DND-41 (cell line): ENCODE results near the gene ASXL1.
"Not testable (repeated sequence)": the region's sequence is repeated elsewhere in the genome, so short reads cannot be mapped to it uniquely, and the experiment has no call there.

Experiments
- ATAC-seq: fragments of 200-7000 bp; cut with Tn5 transposase; 3 replicates; pipeline ENCODE4 v1.9.1; 2021; ENCODE audit warnings: low read depth; ENCODE audit not compliant: insufficient read depth
- DNase-seq: peaks from one replicate; pipeline ENCODE4 v3.0.0-alpha.2; 2020
- H2AFZ ChIP-seq: 2 replicates; pipeline ENCODE4 v1.6.0; 2012; ENCODE audit warnings: low read depth, low read length
- H3K27ac ChIP-seq: 2 replicates; pipeline ENCODE4 v1.5.1; 2012; ENCODE audit warnings: low read length, inconsistent platforms
- H3K27me3 ChIP-seq: fragments of 200-600 bp; sonication (generic); 2 replicates; pipeline ENCODE4 v1.6.0; 2012; ENCODE audit warnings: low read length, mild to moderate bottlenecking, inconsistent platforms; ENCODE audit not compliant: insufficient read depth, poor library complexity
- H3K36me3 ChIP-seq: 2 replicates; pipeline ENCODE4 v1.5.1; 2012; ENCODE audit warnings: low read length, inconsistent platforms; ENCODE audit not compliant: insufficient read depth
- H3K4me1 ChIP-seq: 2 replicates; pipeline ENCODE4 v1.5.1; 2012; ENCODE audit warnings: mild to moderate bottlenecking, low read length; ENCODE audit not compliant: insufficient read depth
- H3K4me2 ChIP-seq: 2 replicates; pipeline ENCODE4 v1.6.0; 2012; ENCODE audit warnings: mild to moderate bottlenecking, moderate library complexity, low read length, inconsistent platforms; ENCODE audit not compliant: insufficient read depth
- H3K4me3 ChIP-seq, 2 experiments: fragments of 200-600 bp in 1 of 2; shearing (Covaris generic) in 1 of 2; 2 replicates each; pipeline ENCODE4 v1.5.1; 2012 to 2016; ENCODE audit warnings: inconsistent platforms in 2 of 2, low read length in 2 of 2, mild to moderate bottlenecking in 2 of 2, low read depth in 1 of 2, moderate library complexity in 1 of 2
- H3K79me2 ChIP-seq: 2 replicates; pipeline ENCODE4 v1.6.0; 2012; ENCODE audit warnings: low read length, inconsistent platforms; ENCODE audit not compliant: insufficient read depth
- H3K9ac ChIP-seq: 2 replicates; pipeline ENCODE4 v1.6.0; 2012; ENCODE audit warnings: low read depth, mild to moderate bottlenecking, inconsistent platforms, low read length, moderate library complexity
- H3K9me3 ChIP-seq: 2 replicates; pipeline ENCODE4 v1.5.1; 2012; ENCODE audit warnings: low read length, moderate library complexity, mild to moderate bottlenecking, inconsistent platforms; ENCODE audit not compliant: insufficient read depth, severe bottlenecking
- H4K20me1 ChIP-seq: 2 replicates; pipeline ENCODE4 v1.6.0; 2012; ENCODE audit warnings: low read length; ENCODE audit not compliant: insufficient read depth
- CTCF ChIP-seq: IDR thresholded peaks from 2 replicates; pipeline ENCODE4 v1.5.1; 2012; ENCODE audit warnings: borderline replicate concordance, low read length, moderate library complexity, mild to moderate bottlenecking; ENCODE audit not compliant: poor library complexity, severe bottlenecking; ENCODE audit errors: extremely low read depth
- EZH2 ChIP-seq: IDR thresholded peaks from 3 replicates; pipeline ENCODE4 v1.6.1; 2012; ENCODE audit warnings: borderline replicate concordance, low read depth, mild to moderate bottlenecking, moderate library complexity, low read length, inconsistent platforms; ENCODE audit not compliant: severe bottlenecking

The ASXL1 gene

GRCh38 chr20:32320305-32320704 is 37.8 kb upstream of the ASXL1 start:
- TF ChIP-seq EZH2 (no peak), CTCF (no peak)
- DNase-seq (no peak), ATAC-seq (no peak)
- Histone ChIP-seq H3K79me2 (no peaks in the 10 kb centered on the region), H3K27ac (no peak overlapping the region), H3K9me3 (no peaks in the 10 kb centered on the region), H4K20me1 (no peaks in the 10 kb centered on the region), H2AFZ (no peak overlapping the region), H3K4me3 (no peak overlapping the region), H3K4me2 (no peak overlapping the region), H3K27me3 (no peaks in the 10 kb centered on the region), H3K9ac (no peak overlapping the region), H3K4me1 (no peaks in the 10 kb centered on the region), H3K36me3 (peaks cover 39% of the 10 kb centered on the region; the same call in 1 of the 2 replicates)

- no peak overlapping the region for H3K27ac ChIP-seq
- H3K27me3 ChIP-seq, result no peaks in the 10 kb centered on the region
- no peaks in the 10 kb centered on the region for H3K4me1 ChIP-seq
- TF ChIP-seq EZH2, result no peak
- no peak for TF ChIP-seq CTCF
- H3K4me3 ChIP-seq, result no peak overlapping the region
- H2AFZ ChIP-seq, result no peak overlapping the region
- H3K79me2 ChIP-seq, result no peaks in the 10 kb centered on the region
- DNase-seq, result no peak
- no peak for ATAC-seq
- peaks cover 32% of the 10 kb centered on the region; the same call in 1 of the 2 replicates for H3K36me3 ChIP-seq
- H4K20me1 ChIP-seq, result no peaks in the 10 kb centered on the region
- H3K9ac ChIP-seq, result no peak overlapping the region
- no peak overlapping the region for H3K4me2 ChIP-seq
- H3K9me3 ChIP-seq, result no peaks in the 10 kb centered on the region
Measured at GRCh38 chr20:32321390-32321789, 36.7 kb upstream of the ASXL1 start.

GRCh38 chr20:32322260-32322659 is 35.9 kb upstream of the ASXL1 start:
- H3K27me3 ChIP-seq, H3K27ac ChIP-seq, H4K20me1 ChIP-seq, H3K9me3 ChIP-seq, H3K4me2 ChIP-seq, H2AFZ ChIP-seq, H3K79me2 ChIP-seq, ATAC-seq, H3K4me1 ChIP-seq, DNase-seq, H3K9ac ChIP-seq, H3K4me3 ChIP-seq: not testable (repeated sequence)
- H3K36me3 ChIP-seq, result peaks cover 32% of the 10 kb centered on the region; the same call in 1 of the 2 replicates

- H3K27ac ChIP-seq, H3K4me2 ChIP-seq, DNase-seq, ATAC-seq, H3K9me3 ChIP-seq, H3K9ac ChIP-seq, H3K79me2 ChIP-seq, H3K27me3 ChIP-seq, H3K4me1 ChIP-seq, H3K4me3 ChIP-seq, H4K20me1 ChIP-seq, H2AFZ ChIP-seq: not testable (repeated sequence)
- H3K36me3 ChIP-seq, result peaks cover 26% of the 10 kb centered on the region; the same call in 1 of the 2 replicates
Measured at GRCh38 chr20:32323761-32324160, 34.4 kb upstream of the ASXL1 start.
